ENCODE results near the gene ANTXR1.

DNA sequence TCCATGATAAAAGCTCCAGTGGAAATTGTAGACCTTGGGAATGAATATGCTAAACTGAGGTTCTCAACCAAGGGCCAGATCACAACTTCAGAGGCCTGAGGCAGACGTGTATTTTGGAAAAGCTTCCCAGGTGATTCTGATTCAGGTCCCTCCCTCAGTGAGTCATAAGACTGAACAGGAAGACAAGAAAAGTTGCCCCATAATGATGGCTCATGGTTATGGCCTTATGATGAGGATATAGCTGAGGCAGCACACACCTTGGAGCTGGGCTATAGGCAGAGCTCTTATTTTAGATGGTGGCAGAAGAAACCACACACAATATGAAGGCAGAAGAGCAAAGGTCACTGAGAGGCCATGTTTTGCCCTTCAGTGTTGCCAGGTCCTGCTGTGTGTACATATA lies 9.6 kb downstream of the ANTXR1 start:
- TF ChIP-seq EZH2 (IDR thresholded peaks at IDR 0.05; ENCODE audit: insufficient read depth, poor library complexity, severe bottlenecking) (no peak), EZH2phosphoT487 (IDR thresholded peaks at IDR 0.05; ENCODE audit: insufficient read depth, low read depth) (no peak)
